ENCODE data around the gene MTHFD1L. TPM values are rescaled to one million over a fixed set of nuclear protein-coding genes. Genes with fewer than 3 reads are reported as not detected.

MTHFD1L gene
- total and polyA plus RNA-seq, 2 donors (not counting 1 experiment from before 2014, with no cell fraction given) = 36.1 to 48.9 TPM

GRCh38 chr6:150959166-150959565 lies 93.7 kb downstream of the MTHFD1L start:
- Histone ChIP-seq H3K36me3 (ENCODE audit: control insufficient read depth, insufficient read depth, low read length) (peaks cover 8% of the 10 kb centered on the region), H4K20me1 (ENCODE audit: control insufficient read depth, extremely low read depth, insufficient read depth, low read length) (no peaks in the 10 kb centered on the region), H3K4me1 (ENCODE audit: control insufficient read depth, extremely low read depth, insufficient read depth, low read length) (no peaks in the 10 kb centered on the region), H3K4me2 (ENCODE audit: extremely low read depth, insufficient read depth, low read length) (no peak overlapping the region), H3K79me2 (ENCODE audit: control insufficient read depth, insufficient read depth, low read length) (no peaks in the 10 kb centered on the region), H2AFZ (ENCODE audit: low read length) (no peak overlapping the region), H3K27ac (ENCODE audit: insufficient read depth, low read length) (no peak overlapping the region), H3K9ac (ENCODE audit: insufficient read depth, low read length) (no peak overlapping the region), H3K4me3 (replicated peaks in 1 of 4; ENCODE audit: control extremely low read depth in 1 of 4, insufficient read depth in 1 of 4, low read depth in 3 of 4, low read length in 4 of 4) (no peak overlapping the region), H3K27me3 (ENCODE audit: control insufficient read depth, insufficient read depth, low read length) (no peaks in the 10 kb centered on the region), H3K9me3 (ENCODE audit: control insufficient read depth, insufficient read depth, low read depth, low read length) (no peaks in the 10 kb centered on the region)
- DNase-seq (ENCODE audit: low read depth in 2 of 2) = no peak
- TF ChIP-seq, protein P1, sequence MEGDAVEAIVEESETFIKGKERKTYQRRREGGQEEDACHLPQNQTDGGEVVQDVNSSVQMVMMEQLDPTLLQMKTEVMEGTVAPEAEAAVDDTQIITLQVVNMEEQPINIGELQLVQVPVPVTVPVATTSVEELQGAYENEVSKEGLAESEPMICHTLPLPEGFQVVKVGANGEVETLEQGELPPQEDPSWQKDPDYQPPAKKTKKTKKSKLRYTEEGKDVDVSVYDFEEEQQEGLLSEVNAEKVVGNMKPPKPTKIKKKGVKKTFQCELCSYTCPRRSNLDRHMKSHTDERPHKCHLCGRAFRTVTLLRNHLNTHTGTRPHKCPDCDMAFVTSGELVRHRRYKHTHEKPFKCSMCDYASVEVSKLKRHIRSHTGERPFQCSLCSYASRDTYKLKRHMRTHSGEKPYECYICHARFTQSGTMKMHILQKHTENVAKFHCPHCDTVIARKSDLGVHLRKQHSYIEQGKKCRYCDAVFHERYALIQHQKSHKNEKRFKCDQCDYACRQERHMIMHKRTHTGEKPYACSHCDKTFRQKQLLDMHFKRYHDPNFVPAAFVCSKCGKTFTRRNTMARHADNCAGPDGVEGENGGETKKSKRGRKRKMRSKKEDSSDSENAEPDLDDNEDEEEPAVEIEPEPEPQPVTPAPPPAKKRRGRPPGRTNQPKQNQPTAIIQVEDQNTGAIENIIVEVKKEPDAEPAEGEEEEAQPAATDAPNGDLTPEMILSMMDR (conservative IDR thresholded peaks at IDR 0.05 in 1 of 2, IDR thresholded peaks at IDR 0.05 in 1 of 2; ENCODE audit: low read depth in 1 of 2, low read length in 2 of 2) = no peak
- TF ChIP-seq EZH2 (IDR thresholded peaks at IDR 0.05; ENCODE audit: low read length, missing control alignments) = no peak

DNA sequence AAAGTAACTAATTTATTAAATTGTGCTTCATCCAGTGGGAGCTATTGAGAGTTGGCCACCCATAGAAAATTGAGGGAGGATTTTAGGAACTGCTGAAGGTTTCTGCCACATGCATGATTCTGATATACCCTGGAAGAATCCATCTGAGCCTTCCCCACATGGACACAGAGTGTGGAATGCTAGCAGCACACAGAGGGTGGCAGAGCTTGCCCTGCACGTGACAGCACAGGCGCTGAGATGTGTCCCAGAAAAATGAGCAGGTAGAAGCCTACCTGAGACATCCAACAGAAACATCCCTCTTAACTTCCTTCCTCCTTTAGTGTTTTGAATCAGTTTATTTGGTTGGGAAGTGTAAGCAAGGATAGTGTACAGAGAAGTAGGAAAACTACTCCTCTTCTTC lies 96.9 kb downstream of the MTHFD1L start:
- Histone ChIP-seq H3K9ac (ENCODE audit: insufficient read depth, low read length) (no peak overlapping the region), H3K9me3 (ENCODE audit: control insufficient read depth, insufficient read depth, low read depth, low read length) (no peaks in the 10 kb centered on the region), H3K4me2 (ENCODE audit: extremely low read depth, insufficient read depth, low read length) (no peak overlapping the region), H3K4me1 (ENCODE audit: control insufficient read depth, extremely low read depth, insufficient read depth, low read length) (no peaks in the 10 kb centered on the region), H3K36me3 (ENCODE audit: control insufficient read depth, insufficient read depth, low read length) (peaks cover 15% of the 10 kb centered on the region), H2AFZ (ENCODE audit: low read length) (no peak overlapping the region), H4K20me1 (ENCODE audit: control insufficient read depth, extremely low read depth, insufficient read depth, low read length) (no peaks in the 10 kb centered on the region), H3K79me2 (ENCODE audit: control insufficient read depth, insufficient read depth, low read length) (no peaks in the 10 kb centered on the region), H3K27me3 (ENCODE audit: control insufficient read depth, insufficient read depth, low read length) (no peaks in the 10 kb centered on the region), H3K4me3 (replicated peaks in 1 of 4; ENCODE audit: control extremely low read depth in 1 of 4, insufficient read depth in 1 of 4, low read depth in 3 of 4, low read length in 4 of 4) (no peak overlapping the region), H3K27ac (ENCODE audit: insufficient read depth, low read length) (no peak overlapping the region)
- DNase-seq (ENCODE audit: low read depth in 2 of 2) = no peak
- no peak for TF ChIP-seq EZH2 (IDR thresholded peaks at IDR 0.05; ENCODE audit: low read length, missing control alignments)
- TF ChIP-seq, protein P1 (conservative IDR thresholded peaks at IDR 0.05 in 1 of 2, IDR thresholded peaks at IDR 0.05 in 1 of 2; ENCODE audit: low read depth in 1 of 2, low read length in 2 of 2) = no peak

DNA sequence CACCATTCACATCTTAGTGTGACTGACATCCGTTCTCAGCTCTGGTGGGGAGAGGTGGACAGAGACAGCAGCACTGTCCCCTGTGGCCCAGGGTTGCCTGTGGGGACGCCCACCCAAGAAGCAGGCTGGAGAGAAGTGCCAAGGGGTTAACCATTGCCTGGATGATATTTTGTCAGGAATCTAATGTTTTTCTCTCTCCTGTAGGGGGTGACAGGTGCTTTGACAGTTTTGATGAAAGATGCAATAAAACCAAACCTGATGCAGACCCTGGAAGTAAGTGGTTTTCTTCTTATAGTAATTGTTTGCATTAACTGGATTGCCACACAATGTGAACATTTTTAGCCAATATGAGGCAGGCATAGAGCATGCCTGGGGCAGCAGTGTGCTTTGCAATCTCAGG lies 99.3 kb downstream of the MTHFD1L start:
- H3K79me2 ChIP-seq (ENCODE audit: control insufficient read depth, insufficient read depth, low read length) = no peaks in the 10 kb centered on the region
- no peak overlapping the region for H3K9ac ChIP-seq (ENCODE audit: insufficient read depth, low read length)
- H3K4me3 ChIP-seq (replicated peaks in 1 of 4; ENCODE audit: control extremely low read depth in 1 of 4, insufficient read depth in 1 of 4, low read depth in 3 of 4, low read length in 4 of 4) = no peak overlapping the region
- no peaks in the 10 kb centered on the region for H3K4me1 ChIP-seq (ENCODE audit: control insufficient read depth, extremely low read depth, insufficient read depth, low read length)
- peaks cover 15% of the 10 kb centered on the region for H3K36me3 ChIP-seq (ENCODE audit: control insufficient read depth, insufficient read depth, low read length)
- no peaks in the 10 kb centered on the region for H4K20me1 ChIP-seq (ENCODE audit: control insufficient read depth, extremely low read depth, insufficient read depth, low read length)
- H3K27ac ChIP-seq (ENCODE audit: insufficient read depth, low read length) = no peak overlapping the region
- no peaks in the 10 kb centered on the region for H3K9me3 ChIP-seq (ENCODE audit: control insufficient read depth, insufficient read depth, low read depth, low read length)
- no peak for TF ChIP-seq EZH2 (IDR thresholded peaks at IDR 0.05; ENCODE audit: low read length, missing control alignments)
- TF ChIP-seq, protein P1 (conservative IDR thresholded peaks at IDR 0.05 in 1 of 2, IDR thresholded peaks at IDR 0.05 in 1 of 2; ENCODE audit: low read depth in 1 of 2, low read length in 2 of 2) = no peak
- no peak for DNase-seq (ENCODE audit: low read depth in 2 of 2)
- no peaks in the 10 kb centered on the region for H3K27me3 ChIP-seq (ENCODE audit: control insufficient read depth, insufficient read depth, low read length)
- H3K4me2 ChIP-seq (ENCODE audit: extremely low read depth, insufficient read depth, low read length) = no peak overlapping the region
- no peak overlapping the region for H2AFZ ChIP-seq (ENCODE audit: low read length)

Measured in fibroblast of lung (primary cell).